ENCODE measurements around the gene PHF2. TPM values are rescaled to one million over a fixed set of nuclear protein-coding genes. Genes with fewer than 3 reads are reported as not detected.

Gene PHF2
- total RNA-seq, 1 donor from 2014 or later = 32.0 TPM

- DNase-seq (no peak), ATAC-seq (no peak)
- intact Hi-C loops (cut with micrococcal nuclease) = no loop called here
These were observed 66.6 kb downstream of the PHF2 start for GRCh38 chr9:93642961-93643360.

DNA sequence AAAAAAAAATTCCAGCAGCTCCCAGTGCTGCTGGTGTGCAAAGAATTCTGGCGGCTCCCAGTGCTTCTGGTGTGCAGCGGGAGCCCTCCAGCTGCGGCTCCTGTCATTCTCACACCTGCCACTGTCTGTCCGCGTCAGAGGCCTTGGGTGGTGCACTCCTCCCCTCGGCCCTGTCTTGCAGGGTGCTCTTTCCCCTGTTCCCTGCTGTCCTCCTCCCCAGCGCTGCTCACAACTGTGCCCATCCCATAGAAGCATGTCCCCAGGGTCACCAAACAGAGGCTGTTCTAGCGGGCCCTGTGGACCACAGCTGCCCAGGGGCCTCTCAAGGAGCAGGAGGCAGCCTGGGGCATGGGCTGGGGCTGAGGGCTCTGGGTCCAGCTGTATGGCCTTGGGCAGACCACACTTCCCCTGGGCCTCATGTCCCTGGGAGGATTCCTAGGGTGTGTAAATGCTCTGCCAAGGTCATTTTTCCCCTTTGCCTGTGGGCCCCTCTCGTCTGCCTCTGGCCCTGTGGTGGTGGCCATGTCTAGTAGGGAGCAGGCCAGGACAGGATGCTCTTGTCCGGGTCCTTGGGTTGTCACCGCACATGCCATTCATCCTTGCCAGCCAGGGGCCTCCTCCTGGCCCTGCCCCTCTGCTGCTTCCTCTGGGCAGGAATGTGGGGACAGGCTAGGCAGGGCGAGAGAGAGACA lies 68.2 kb downstream of the PHF2 start:
- DNase-seq = no peak
- ATAC-seq = no peak
- intact Hi-C loops (cut with micrococcal nuclease) = no loop called here

DNA sequence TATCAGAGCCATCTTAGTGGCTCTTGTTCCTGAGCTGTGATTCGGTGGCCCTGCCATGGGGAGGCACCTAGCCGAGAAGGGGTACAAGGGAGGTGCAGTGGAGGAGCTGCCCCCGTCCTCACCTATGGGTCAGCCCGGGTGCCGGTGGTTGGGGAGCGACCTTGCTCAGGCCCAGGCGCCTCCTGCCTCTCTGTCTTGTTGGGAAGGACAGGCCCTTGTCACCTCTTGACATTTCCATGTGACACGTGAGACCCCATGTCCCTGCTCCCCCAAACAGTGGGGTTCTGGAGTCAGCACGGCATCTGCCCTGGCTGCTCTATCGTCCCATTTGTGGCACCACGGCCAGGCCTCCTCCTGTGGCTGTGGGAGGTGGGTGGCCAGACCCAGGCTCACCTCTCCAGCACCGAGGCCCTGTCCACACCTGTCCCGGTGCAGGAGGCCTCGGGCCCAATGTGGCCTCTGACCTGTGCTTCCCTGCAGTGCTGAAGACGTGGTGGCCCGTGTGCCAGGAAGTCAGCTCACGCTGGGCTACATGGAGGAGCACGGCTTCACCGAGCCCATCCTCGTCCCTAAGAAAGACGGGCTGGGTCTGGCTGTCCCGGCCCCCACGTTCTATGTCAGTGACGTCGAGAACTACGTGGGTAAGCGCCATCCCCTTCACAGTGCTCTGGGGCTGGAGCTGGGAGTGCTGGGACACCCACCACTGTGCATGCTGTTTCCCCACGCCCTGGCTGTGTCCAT lies 68.9 kb downstream of the PHF2 start:
- intact Hi-C loops (cut with micrococcal nuclease) = no loop called here
- DNase-seq (no peak), ATAC-seq (no peak)

GRCh38 chr9:93645921-93646639 lies 69.7 kb downstream of the PHF2 start:
- intact Hi-C loops (cut with micrococcal nuclease) = no loop called here
- DNase-seq (no peak), ATAC-seq (no peak)

GRCh38 chr9:93646640-93647178 lies 70.3 kb downstream of the PHF2 start:
- DNase-seq (no peak), ATAC-seq (no peak)
- intact Hi-C loops (cut with micrococcal nuclease) = no loop called here

GRCh38 chr9:93648181-93648580 lies 71.8 kb downstream of the PHF2 start:
- no peak for ATAC-seq
- DNase-seq = no peak
- intact Hi-C loops (cut with micrococcal nuclease) = no loop called here

- intact Hi-C loops (cut with micrococcal nuclease) = no loop called here
- no peak for DNase-seq
These were observed 72.5 kb downstream of the PHF2 start for GRCh38 chr9:93648836-93649235.

DNA sequence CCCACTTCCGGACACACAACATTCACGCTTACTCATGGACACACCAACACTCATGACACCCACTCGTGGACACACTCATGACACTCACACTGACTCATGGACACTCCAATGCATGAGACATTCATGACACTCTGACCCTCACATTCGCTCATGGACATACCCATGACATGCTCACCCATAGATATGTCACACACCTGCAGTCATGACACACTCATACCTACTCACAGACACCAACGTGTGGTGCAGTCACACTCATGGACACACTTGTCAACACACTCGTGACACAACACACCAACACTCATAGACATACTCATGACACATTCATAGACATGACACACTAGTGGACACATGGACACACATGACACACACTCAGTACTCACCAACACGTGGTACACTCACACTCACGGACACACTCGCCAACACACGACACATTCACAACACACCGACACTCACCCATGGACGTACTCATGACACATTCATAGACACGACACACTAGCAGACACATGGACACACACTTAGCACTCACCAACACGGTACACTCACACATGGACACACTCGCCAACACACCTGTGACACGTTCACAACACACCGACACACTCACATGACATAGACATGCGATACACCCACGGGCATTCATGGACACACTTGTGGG lies 73.4 kb downstream of the PHF2 start:
- ATAC-seq (no peak), DNase-seq (no peak)
- intact Hi-C loops (cut with micrococcal nuclease) = no loop called here

More at GRCh38 chr9:93648836-93649235, 72.5 kb downstream of the PHF2 start:
- no peak for ATAC-seq

DNA sequence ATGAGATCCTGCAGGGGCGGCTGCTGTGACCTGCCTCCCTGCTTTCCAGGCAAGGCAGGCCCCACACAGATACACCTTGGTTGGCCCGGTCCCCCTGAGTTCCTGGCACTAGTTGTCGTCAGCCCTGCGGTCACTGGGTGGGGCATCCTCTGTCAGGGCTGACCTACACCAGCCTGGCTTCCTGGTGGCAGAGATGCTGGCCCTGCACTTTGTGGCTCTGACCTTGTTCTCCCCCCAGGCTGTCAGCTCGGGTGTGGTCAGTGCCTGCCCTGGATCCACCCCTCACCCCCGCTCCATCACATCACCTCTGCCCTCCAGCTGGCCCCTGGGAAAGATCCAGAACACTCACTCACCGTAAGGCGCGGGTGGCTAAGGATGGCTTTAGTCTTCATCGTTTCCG lies 74.1 kb downstream of the PHF2 start:
- no peak for DNase-seq
- intact Hi-C loops (cut with micrococcal nuclease) = no loop called here
- ATAC-seq = no peak

GRCh38 chr9:93651521-93651950 lies 75.2 kb downstream of the PHF2 start:
- ATAC-seq = no peak
- DNase-seq = peak; percentile 12
- intact Hi-C loops (cut with micrococcal nuclease) = no loop called here

GRCh38 chr9:93652604-93653592 lies 76.5 kb downstream of the PHF2 start:
- DNase-seq (peak; percentile 40), ATAC-seq (peak; percentile 33)
- intact Hi-C loops (cut with micrococcal nuclease) = no loop called here

GRCh38 chr9:93653760-93654159 lies 77.4 kb downstream of the PHF2 start:
- ATAC-seq = no peak
- peak; percentile 4 for DNase-seq
- intact Hi-C loops (cut with micrococcal nuclease) = no loop called here

DNA sequence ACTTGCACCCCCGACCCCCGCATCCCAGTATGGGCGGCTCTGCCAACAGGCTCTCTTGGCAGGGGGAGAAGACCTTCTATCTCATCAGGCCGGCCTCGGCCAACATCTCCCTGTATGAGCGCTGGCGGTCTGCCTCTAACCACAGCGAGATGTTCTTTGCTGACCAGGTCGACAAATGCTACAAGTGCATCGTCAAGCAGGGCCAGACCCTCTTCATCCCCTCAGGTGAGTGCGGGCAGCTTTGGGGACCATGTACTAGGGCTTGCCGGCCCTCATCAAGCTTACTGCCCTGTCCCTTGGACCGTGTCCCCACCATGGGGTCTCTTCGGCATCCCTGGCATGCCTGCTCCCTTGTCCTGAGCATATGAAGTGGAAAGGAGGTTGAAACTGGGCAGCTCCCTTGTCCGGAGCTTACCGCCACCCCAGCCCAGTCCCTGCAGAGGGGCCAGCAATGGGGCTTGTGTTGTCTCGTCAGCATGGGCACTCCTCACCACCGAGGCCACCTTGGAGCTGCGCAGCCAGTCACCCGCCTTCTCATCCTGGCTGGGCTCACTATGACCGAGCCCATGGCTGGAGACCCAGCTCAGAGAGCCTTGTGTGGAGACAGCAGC lies 78.1 kb downstream of the PHF2 start:
- DNase-seq (peak; percentile 25), ATAC-seq (no peak)
- intact Hi-C loops (cut with micrococcal nuclease) = no loop called here

DNA sequence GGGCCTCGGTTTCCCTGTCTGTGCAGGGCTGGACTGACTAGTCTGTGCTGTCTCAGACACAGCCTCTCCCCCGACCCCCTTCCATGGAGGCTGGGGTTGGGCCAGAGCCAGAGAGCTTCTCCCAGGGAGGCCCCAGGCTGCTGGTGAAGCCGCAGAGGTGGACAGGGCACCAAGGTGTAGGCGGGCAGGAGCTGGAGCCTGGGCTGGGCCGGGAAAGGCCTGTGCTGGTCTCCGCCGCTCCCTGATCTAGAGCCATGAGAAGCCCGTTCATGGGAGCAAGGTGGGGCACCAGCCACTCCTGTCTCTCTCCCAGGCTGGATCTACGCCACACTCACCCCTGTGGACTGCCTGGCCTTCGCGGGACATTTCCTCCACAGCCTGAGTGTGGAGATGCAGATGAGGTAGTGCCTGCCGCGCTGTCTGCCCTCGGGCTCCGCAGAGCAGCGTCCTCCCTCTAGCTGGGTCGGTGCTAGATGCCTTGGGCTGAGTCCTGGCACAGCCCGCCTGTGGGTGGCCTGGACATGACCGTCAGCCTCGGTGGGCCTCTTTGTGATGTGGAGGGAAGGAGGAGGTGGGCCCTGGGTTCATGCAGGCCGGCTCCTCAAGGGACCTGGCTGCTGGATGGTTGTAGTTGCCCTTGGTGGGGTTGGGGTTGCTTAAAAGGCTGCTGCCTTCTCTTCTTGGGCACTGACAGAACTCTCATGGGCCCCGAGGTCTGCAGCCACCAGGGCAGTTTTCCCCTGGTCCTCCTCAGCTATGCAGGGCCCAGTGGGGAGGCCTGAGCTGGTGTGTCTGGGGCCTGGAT lies 79.4 kb downstream of the PHF2 start:
- ATAC-seq (no peak), DNase-seq (peak; percentile 19)
- intact Hi-C loops (cut with micrococcal nuclease) = no loop called here

DNA sequence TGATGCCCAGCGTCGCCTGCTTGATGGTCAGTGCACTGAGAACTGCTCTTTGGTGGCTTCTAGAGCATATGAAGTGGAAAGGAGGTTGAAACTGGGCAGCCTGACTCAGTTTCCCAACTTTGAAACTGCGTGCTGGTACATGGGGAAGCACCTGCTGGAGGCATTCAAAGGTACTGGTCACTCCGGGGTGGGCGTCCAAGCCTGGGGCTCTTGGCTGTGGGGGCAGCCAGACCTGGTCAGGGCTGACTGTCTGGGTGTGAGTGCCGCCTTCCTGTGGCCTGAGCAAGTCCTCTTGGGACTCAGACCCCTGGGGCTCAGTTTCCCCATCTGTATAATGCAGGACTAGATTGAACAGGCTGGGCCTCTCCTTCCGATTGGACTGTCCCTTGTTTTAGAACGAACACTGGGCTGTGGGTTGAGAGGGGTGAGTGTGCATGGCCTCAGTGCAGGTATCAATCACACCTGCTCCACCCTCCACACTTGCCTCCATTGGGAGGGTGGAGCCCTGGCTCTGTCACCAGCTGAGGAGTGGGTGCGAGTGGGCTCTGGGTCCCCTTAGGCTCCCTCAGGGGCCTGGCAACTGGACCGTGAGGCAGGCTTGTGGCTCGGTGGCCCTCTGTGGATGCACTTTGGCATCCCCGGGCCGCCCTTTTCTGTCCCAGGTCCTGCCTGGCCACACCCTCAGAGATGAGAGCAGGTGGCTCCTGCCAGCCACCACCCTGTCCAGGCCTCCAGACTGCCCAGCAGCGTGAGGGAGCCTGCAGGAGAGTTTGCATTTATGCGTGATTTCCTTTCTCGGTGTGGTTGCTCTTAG lies 80.2 kb downstream of the PHF2 start:
- intact Hi-C loops (cut with micrococcal nuclease) = no loop called here
- DNase-seq (peak; percentile 14), ATAC-seq (no peak)
